ENCODE data around the gene WASHC2C.
"Not testable (repeated sequence)": the region's sequence is repeated elsewhere in the genome, so short reads cannot be mapped to it uniquely, and the experiment has no call there.

Gene WASHC2C

DNA sequence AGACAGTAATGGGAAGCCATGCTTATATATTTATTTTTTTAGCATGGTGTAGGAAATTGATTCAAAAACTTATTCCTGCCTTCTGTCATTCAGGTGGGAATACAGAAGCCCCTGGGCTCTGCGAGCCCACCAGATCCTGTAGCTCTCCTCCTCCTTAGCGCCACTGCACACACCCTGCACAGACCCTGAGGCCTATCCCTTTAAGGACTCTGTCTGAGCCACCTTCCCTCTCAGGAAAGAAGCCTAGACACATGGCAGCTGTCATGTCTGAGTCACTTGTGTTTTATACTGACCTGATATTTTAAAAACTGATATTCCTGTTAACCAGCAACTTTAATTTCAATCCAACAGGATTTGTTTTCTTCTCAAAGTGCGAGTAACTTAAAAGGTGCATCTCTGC is 36.0 kb downstream of the WASHC2C start:
- not testable (repeated sequence) for DNase-seq (ENCODE audit: low spot score)

DNA sequence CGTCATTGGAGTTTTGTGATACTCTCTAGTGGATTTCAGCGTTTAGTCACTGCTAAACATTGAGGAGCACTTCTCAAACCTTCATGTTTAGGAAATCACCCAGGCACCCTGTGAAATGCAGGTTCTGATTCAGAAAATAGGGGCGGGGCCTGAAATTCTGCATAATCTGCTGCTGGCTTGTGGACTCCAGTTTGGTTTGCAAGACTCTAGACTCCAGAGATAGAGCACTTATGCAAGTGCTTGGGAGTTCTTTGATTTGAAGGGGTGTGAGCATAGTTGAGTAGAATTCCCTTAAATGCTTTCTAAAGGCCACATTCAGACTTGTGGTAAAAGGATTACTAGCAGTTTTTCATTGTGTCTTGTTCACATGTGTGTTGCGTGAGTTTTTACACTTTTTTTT is 41.3 kb downstream of the WASHC2C start:
- DNase-seq (ENCODE audit: low spot score): not testable (repeated sequence)

- not testable (repeated sequence) for DNase-seq (ENCODE audit: low spot score)
Measured at GRCh38 chr10:45771757-45772461, 44.8 kb downstream of the WASHC2C start.

DNA sequence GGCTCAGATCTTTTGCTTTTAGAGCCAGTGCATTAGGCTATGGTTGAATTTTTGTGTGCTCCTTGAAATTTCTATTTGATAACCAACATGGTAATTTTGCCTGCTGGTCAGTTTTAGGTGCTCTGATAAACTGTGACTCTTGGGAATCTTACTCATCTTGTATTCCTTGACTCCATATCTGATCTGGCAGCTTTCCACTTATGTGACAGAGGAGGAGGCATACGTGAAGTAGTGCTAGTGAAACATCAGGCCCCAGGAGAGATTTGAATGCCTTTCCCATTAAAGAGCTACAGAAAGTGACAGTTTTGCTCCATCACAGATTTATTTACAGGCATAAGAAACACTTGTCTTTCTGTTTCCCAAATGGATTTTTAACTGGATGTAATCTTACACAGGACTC is 59.2 kb downstream of the WASHC2C start:
- DNase-seq (ENCODE audit: low spot score): not testable (repeated sequence)

GRCh38 chr10:45787212-45787741 is 60.2 kb downstream of the WASHC2C start:
- DNase-seq (ENCODE audit: low spot score): not testable (repeated sequence)

DNA sequence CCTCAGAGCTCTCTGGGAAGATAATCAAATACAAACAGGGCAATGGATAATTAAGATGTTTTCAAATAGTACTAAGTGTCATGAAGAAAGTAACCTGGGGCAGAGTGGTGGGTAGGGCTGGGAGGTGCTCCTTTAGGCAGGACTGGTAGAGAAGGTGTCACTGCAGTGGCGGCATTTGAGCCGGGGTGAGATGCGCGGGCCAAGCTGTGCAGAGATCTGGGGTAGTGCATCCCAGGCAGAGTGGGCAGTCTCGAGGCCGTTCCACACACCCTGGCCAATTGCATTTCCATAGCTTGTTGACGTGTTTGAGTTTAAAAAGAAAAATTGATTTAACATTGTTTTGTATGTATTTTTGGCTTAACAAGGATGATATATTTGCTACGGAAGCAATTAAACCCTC is 62.9 kb downstream of the WASHC2C start:
- not testable (repeated sequence) for DNase-seq (ENCODE audit: low spot score)

DNA sequence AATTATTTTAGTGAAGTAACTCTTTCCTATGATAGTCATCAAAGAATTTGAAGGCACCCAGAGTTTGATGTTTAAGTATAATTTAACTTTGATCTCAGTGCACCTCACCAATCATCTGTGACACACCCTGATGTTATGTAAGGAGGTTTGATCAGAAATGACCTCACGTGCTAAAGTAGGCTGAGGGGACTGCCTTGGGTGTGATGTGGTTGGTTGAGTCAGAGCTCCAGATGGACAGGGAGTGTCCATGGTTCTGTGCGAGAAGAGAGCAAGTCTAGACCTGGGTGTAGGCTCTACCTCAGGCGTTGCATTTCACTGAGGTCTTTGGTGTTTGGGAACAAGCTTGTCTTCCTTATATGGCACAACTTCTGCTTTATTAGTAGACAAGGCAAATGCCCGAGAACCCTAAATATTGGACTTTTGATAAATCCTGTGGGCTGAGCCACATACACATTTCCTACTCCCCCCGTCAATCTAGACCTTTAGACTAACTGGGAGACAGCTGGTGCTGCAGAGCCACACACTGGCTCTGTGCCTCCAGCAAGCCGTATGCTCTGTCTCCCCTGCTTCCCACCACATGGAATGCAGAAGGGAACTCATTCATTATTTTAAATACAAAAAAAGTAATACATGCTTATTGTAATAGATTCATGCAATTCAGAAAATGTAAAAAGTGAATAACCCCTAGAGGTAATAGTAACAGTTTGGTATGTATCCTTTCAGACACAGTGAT is 63.8 kb downstream of the WASHC2C start:
- DNase-seq (ENCODE audit: low spot score): not testable (repeated sequence)

DNA sequence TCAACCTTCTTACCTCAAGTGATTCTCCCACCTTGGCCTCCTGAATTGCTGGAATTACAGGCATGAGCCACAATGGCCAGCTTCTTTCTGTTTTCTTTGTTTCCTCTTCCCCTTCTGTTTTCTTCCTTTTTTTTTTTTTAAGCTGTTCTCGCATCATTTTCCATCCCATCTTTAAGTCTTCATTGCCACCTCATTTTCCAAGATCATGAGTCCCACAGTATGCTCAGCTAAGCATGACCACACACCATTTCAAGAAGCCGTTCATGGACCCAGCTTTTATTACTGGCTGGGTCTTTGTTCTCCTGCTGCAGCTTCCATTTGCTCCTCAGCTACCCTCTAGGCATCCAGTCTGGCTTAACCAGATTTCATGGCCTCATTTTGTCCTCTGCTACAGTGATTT is 67.7 kb downstream of the WASHC2C start:
- DNase-seq (ENCODE audit: low spot score): not testable (repeated sequence)

- not testable (repeated sequence) for DNase-seq (ENCODE audit: low spot score)
Measured at GRCh38 chr10:45803060-45804010, 76.3 kb downstream of the WASHC2C start.

DNA sequence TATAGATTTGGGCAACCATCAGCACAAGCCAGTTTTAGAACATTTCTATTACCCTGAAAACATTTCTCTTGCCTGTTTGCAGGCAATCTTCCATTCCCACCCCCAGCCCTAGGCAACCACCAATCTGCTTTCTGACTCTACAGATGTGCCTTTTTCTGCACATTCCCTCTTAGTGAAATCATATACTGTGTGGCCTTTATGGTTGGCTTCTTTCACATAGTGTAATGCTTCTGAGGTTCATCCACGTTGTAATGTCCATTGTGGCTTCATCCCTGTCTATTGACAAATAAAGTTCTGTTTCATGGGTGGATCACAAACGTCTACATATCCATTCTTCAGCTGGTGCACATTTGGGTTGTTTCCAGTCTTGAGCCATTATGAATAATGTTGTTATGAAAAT is 77.9 kb downstream of the WASHC2C start:
- not testable (repeated sequence) for DNase-seq (ENCODE audit: low spot score)

- DNase-seq (ENCODE audit: low spot score): no peak
Measured at GRCh38 chr10:45809837-45810236, 82.8 kb downstream of the WASHC2C start.

GRCh38 chr10:45811075-45811474 is 84.0 kb downstream of the WASHC2C start:
- DNase-seq (ENCODE audit: low spot score): no peak

DNA sequence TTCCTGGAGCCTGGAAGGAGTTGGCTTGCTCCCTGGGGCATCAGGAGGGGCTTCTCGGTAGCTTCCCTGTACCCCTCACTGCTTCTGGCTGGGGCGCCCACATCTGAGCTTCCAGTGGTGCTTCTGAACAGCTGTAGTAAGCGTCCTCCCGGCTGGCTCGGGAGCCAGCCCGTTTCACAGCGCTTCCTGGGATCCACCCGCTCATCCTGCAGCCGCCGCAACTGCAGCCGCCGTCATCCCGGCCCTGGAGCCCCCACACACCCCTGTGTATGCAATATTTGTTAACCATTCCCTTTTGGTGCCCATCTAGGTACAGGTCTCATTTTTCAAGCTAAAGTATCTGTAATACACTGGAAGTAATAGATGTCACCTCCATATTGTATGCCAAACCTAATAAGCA is 85.9 kb downstream of the WASHC2C start:
- DNase-seq (ENCODE audit: low spot score): not testable (repeated sequence)

DNA sequence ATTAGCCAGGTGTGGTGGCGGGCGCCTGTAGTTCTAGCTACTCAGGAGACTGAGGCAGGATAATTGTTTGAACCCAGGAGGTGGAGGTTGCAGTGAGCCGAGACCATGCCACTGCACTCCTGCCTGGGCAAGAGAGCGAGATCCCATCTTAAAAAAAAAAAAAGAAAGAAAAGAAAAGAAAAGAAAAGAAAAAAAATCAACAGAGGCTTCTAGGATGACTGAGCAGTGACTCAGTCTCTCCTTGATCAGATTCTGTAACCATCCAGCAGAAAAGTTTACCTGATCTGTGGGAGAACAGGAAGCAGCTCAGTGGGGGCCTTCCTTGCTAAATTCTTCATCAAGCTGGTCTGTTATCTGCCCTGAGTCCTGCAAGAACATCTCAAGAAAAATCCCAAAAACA is 87.1 kb downstream of the WASHC2C start:
- DNase-seq (ENCODE audit: low spot score): not testable (repeated sequence)

GRCh38 chr10:45817130-45817859 is 90.2 kb downstream of the WASHC2C start:
- no peak for DNase-seq (ENCODE audit: low spot score)

GRCh38 chr10:45817912-45818311 is 90.8 kb downstream of the WASHC2C start:
- no peak for DNase-seq (ENCODE audit: low spot score)

GRCh38 chr10:45819552-45819951 is 92.5 kb downstream of the WASHC2C start:
- no peak for DNase-seq (ENCODE audit: low spot score)

- not testable (repeated sequence) for DNase-seq (ENCODE audit: low spot score)
Measured at GRCh38 chr10:45820107-45820830, 93.2 kb downstream of the WASHC2C start.

- DNase-seq (ENCODE audit: low spot score): not testable (repeated sequence)
Measured at GRCh38 chr10:45822918-45823317, 95.9 kb downstream of the WASHC2C start.

All from AG08396 (cell line).